Measurements from ENCODE around the gene ERLEC1.
A peak's percentile ranks its signal among the peaks of the same experiment; 100 is the strongest.
"Not testable (repeated sequence)": the region's sequence is repeated elsewhere in the genome, so short reads cannot be mapped to it uniquely, and the experiment has no call there.

The ERLEC1 gene

GRCh38 chr2:53829273-53829979 lies 42.6 kb downstream of the ERLEC1 start:
- no peak for DNase-seq (ENCODE audit: low spot score)

DNA sequence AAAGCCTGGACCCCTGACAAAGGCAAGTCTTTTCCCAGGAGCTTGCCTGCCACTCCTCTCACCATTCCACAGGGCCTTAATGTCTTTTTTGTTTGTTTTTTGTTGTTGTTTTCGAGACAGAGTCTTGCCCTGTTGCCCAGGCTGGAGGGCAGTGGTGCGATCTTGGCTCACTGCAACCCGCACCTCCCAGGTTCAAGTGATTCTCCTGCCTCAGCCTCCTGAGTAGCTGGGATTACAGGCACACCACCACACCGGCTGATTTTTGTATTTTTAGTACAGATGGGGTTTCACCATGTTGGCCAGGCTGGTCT lies 43.1 kb downstream of the ERLEC1 start:
- DNase-seq (ENCODE audit: low spot score): not testable (repeated sequence)

DNA sequence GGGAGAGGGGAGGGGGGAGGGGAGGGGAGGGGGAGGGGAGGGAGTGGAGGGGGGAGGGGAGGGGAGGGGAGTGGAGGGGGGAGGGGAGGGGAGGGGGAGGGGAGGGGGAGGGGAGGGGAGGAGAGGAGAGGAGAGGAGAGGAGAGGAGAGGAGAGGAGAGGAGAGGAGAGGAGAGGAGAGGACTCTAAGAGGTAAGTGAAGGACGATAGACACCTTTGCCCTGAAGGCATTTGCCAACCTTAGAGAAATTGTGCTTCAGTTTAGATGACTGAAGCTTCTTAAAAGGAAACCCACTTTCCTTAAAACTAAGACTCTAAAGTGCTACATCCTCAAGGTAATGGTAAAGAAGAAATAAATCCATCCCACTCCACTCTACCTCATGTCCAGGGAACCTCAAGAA lies 53.7 kb downstream of the ERLEC1 start:
- no peak for DNase-seq (ENCODE audit: low spot score)

DNA sequence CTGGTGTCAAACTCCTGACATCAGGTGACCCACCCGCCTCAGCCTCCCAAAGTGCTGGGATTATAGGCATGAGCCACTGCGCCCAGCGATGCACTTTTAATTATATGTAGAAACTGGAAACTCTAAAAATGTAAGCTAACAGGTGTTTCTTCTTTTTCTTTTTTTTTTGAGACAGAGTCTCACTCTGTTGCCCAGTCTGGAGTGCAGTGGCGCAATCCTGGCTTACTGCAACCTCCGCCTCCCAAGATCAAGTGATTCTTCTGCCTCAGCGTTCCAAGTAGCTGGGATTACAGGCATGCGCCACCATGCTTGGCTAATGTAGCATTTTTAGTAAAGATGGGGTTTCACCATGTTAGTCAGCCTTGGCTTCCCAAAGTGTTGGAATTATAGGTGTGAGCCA lies 54.8 kb downstream of the ERLEC1 start:
- not testable (repeated sequence) for DNase-seq (ENCODE audit: low spot score)

- no peak for DNase-seq (ENCODE audit: low spot score)
These were observed 56.0 kb downstream of the ERLEC1 start for GRCh38 chr2:53842891-53843290.

DNA sequence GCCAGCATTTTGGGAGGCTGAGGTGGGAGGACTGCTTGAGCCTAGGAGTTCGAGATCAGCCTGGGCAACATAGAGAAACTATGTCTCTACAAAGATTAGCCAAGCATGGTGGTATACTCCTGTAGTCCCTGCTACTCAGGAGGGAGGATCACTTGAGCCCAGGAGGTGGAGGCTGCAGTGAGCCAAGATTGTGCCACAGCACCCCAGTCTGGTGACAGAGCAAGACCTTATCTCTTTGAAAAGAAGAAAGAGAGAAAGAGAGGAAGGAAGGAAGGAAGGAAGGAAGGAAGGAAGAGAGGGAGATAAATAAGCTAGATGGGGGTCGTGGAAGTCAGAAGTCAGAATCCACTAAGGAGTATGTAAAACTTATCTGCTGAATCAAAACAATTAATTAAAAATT lies 56.8 kb downstream of the ERLEC1 start:
- DNase-seq (ENCODE audit: low spot score): no peak

GRCh38 chr2:53848062-53848461 lies 61.2 kb downstream of the ERLEC1 start:
- no peak for DNase-seq (ENCODE audit: low spot score)

- not testable (repeated sequence) for DNase-seq (ENCODE audit: low spot score)
These were observed 64.4 kb downstream of the ERLEC1 start for GRCh38 chr2:53851052-53851757.

DNA sequence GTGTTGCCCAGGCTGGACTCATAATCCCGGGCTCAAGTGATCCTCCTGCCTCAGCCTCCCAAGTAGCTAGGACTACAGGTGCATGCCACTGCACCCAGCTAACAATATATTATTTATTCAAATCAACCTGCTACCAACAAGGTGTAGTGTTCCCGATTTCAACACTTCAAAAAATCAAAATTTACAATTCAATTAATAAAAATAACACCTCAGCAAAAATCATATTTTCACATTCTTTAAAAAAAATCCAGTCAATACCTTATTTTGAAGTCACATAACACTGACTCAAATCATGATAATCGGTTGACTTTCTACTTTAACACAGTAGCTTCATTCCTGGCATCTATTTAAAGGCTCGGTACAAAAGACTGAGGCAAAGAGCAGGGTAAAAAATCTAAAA lies 65.7 kb downstream of the ERLEC1 start:
- no peak for DNase-seq (ENCODE audit: low spot score)

DNA sequence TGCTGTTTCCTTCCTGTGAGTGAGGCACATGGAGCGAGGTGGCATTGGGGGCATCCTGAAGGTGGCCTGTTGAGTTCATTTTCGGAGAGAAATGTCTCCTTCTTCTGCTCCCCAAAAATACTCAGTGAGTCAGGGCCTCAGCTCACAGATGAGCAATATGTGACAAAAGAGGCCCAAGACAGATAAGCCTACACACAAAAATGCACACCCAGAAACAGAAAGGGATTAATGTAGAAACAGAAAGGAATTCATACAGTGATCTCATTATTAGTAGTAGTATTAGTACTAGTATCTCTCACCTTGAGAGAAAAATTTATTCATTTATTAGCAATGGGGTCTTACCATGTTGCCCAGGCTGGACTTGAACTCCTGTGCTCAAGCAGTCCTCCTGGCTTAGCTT lies 67.8 kb downstream of the ERLEC1 start:
- no peak for DNase-seq (ENCODE audit: low spot score)

GRCh38 chr2:53856272-53856671 lies 69.4 kb downstream of the ERLEC1 start:
- no peak for DNase-seq (ENCODE audit: low spot score)

GRCh38 chr2:53859206-53860181 lies 72.7 kb downstream of the ERLEC1 start, which contains the start of gene GPR75:
GPR75 (minus strand) TSS chr2:53859967; CDS start chr2:53854756, 5,211 bp downstream.
- no peak for DNase-seq (ENCODE audit: low spot score)

DNA sequence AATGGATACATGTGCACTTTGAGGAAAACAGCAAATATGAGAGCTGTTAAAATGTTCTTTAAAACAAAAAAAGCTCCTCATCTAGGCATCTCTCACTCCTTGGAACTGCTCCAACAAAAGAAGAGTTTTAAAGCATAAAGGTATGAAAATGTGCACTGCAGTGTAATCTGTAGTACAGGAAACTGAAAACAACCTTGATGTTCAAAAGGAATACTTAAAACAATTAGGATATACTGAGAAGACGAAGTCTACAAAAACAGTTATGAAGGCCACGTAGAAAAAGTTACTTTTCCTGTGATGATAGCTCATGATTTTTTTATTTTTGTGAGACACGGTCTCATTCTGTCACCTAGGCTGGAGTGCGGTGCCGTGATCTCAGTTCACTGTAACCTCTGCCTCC lies 75.0 kb downstream of the ERLEC1 start:
- no peak for DNase-seq (ENCODE audit: low spot score)

DNA sequence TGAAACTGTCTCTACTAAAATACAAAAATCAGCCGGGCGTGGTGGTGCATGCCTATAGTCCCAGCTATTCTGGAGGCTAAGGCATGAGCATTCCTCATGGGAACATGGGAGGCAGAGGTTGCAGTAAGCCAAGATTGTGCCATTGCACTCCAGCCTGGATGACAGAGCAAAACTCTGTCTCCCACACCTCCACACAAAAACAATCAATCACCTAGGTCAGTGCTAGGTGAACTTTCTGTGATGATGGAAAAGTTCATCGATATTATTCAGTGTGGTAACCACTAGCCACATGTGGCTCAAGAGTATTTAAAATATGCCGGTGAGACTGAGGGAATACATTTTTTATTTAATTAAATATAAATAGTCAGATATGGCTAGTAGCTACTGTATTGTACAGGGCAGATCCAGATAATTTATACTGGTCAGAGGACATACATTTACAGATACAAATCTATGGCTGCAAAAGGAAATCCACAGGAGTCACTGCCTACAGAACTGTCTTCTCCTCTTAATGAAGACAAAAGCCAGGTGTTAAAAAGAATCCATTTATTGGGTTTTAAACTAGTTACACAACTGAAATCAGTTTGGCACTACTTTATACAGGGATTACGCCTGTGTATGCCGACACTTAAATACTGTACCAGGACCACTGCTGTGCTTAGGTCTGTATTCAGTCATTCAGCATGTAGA lies 76.8 kb downstream of the ERLEC1 start:
- DNase-seq (ENCODE audit: low spot score): peak; percentile 89

- no peak for DNase-seq (ENCODE audit: low spot score)
These were observed 78.4 kb downstream of the ERLEC1 start for GRCh38 chr2:53865264-53865663.

GRCh38 chr2:53865962-53866361 lies 79.1 kb downstream of the ERLEC1 start:
- DNase-seq (ENCODE audit: low spot score): no peak

DNA sequence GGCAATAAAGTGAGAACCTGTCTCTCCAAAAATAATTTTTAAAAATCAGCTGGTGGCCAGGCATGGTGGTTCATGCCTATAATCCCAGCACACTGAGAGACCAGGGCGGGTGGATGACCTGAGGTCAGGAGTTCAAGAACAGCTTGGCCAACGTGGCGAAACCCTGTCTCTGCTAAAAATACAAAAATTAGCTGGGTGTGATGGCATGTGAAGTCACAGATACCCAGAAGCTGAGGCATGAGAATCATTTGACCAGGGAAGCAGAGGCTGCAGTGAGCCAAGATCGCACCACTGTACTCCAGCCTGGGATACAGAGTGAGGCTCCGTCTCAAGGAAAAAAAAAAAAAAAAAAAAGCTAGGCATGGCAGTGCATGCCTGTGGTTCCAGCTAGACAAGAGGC lies 80.3 kb downstream of the ERLEC1 start:
- no peak for DNase-seq (ENCODE audit: low spot score)

DNA sequence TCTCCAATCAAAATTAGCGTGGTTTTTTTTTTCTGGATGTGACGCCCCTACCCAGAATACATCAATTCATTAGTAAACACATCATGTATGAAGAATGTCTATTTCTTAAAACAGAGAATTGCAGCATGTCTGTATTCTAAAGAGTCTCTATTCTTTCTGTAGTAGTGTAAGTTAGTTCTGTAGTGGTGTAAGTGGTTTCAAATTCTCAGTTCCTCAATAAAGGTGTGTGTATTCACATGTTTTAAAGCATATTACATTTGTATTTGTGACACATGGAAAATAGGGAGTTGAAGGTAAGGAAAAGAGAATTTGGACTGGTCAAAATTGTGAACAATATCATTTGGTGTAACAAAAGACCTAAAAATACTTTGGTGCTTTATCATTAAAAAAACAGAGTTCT lies 80.9 kb downstream of the ERLEC1 start:
- no peak for DNase-seq (ENCODE audit: low spot score)
